GM12878 (cell line): ENCODE data around the gene GSTCD. TPM values are rescaled to one million over a fixed set of nuclear protein-coding genes. Genes with fewer than 3 reads are reported as not detected.
A peak's percentile ranks its signal among the peaks of the same experiment; 100 is the strongest.

Experiments used
- ATAC-seq: fragments of 200-7000 bp; cut with Tn5 transposase; 3 replicates; pipeline ENCODE4 v1.9.1; 2020; ENCODE audit warnings: mild to moderate bottlenecking, moderate library complexity
- BruUV-seq: library from RNA; stranded (reverse); fragments of 400-500 nt; replicated peaks from 2 replicates; lab custom pipeline; 2021; lab: Mats Ljungman, UMichigan
- CTCF ChIA-PET: fragments of 300-600 bp; sonication (Branson Sonifier 250); formaldehyde crosslinking; extraction: SDS; loops from one replicate; lab custom pipeline; 2021; ENCODE audit warnings: inconsistent platforms; lab: Yijun Ruan, JAX
- POLR2A ChIA-PET: fragments of 350-600 bp; formaldehyde crosslinking; extraction: SDS; loops from one replicate; lab custom pipeline; 2021; ENCODE audit warnings: inconsistent platforms; lab: Charles Lee
- RAD21 ChIA-PET: fragments of 300-600 bp; sonication (Branson Sonifier 250); formaldehyde crosslinking; loops from one replicate; lab custom pipeline; 2023; ENCODE audit warnings: antibody characterized with exemption; ENCODE audit not compliant: unreplicated experiment; lab: Charles Lee
- SMC1A ChIA-PET: fragments of 300-600 bp; sonication (Branson Sonifier 250); formaldehyde crosslinking; loops from one replicate; lab custom pipeline; 2023; ENCODE audit not compliant: unreplicated experiment, uncharacterized antibody; lab: Charles Lee
- DNase-seq: peaks from one replicate; pipeline ENCODE4 v3.0.0-alpha.2; 2011; ENCODE audit warnings: low read depth, low spot score
- FAIRE-seq: peaks from 3 replicates; lab custom pipeline; 2011; peaks lifted over from hg19 to GRCh38; lab: Jason Lieb, UNC
- H2AFZ ChIP-seq: 2 replicates; pipeline ENCODE4 v1.6.0; 2011; ENCODE audit warnings: low read depth, low read length, control low read depth; ENCODE audit not compliant: control insufficient read depth
- H3K27ac ChIP-seq: 2 replicates; pipeline ENCODE4 v1.5.1; 2011; ENCODE audit warnings: control low read depth; ENCODE audit not compliant: control insufficient read depth, insufficient read depth
- H3K27me3 ChIP-seq, 2 experiments: replicated peaks in 1 of 2; 2 replicates each; pipeline versions ENCODE4 v1.6.0 to v1.6.1; 2011; ENCODE audit warnings: low read length in 1 of 2; ENCODE audit not compliant: control insufficient read depth in 2 of 2, insufficient read depth in 2 of 2
- H3K36me3 ChIP-seq, 2 experiments: 2 replicates each; pipeline ENCODE4 v1.5.1; 2011; ENCODE audit warnings: low read length in 1 of 2; ENCODE audit not compliant: control insufficient read depth in 2 of 2, insufficient read depth in 2 of 2
- H3K4me1 ChIP-seq: 2 replicates; pipeline ENCODE4 v1.6.1; 2011; ENCODE audit warnings: mild to moderate bottlenecking, low read length, moderate library complexity, mixed read lengths; ENCODE audit not compliant: control insufficient read depth, insufficient read depth
- H3K4me2 ChIP-seq: 2 replicates; pipeline ENCODE4 v1.6.0; 2011; ENCODE audit warnings: control low read depth; ENCODE audit not compliant: control insufficient read depth, insufficient read depth
- H3K4me3 ChIP-seq: fragments of 200-600 bp; sonication (generic); 2 replicates; pipeline ENCODE4 v1.5.1; 2016
- H3K79me2 ChIP-seq: 2 replicates; pipeline ENCODE4 v1.6.0; 2011; ENCODE audit warnings: low read length; ENCODE audit not compliant: control insufficient read depth, insufficient read depth
- H3K9ac ChIP-seq: 2 replicates; pipeline ENCODE4 v1.8.0; 2011; ENCODE audit warnings: low read length, control low read depth, mixed read lengths; ENCODE audit not compliant: control insufficient read depth, insufficient read depth
- H3K9me3 ChIP-seq: replicated peaks from 3 replicates; pipeline ENCODE4 v1.5.1; 2011; ENCODE audit warnings: mild to moderate bottlenecking, low read length; ENCODE audit not compliant: control insufficient read depth, insufficient read depth
- H4K20me1 ChIP-seq: 2 replicates; pipeline ENCODE4 v1.6.0; 2011; ENCODE audit not compliant: control insufficient read depth, insufficient read depth
- BCL11A ChIP-seq: IDR thresholded peaks from 2 replicates; pipeline ENCODE4 v1.6.1; 2011; ENCODE audit warnings: low read depth, low read length
- CBFB ChIP-seq: IDR thresholded peaks from 2 replicates; pipeline ENCODE4 v1.6.1; 2016; ENCODE audit warnings: antibody characterized with exemption, low read depth
- KLF5 ChIP-seq: fragments of 450-650 bp; IDR thresholded peaks from 2 replicates; pipeline ENCODE4 v1.6.1; 2014; ENCODE audit warnings: mild to moderate bottlenecking; ENCODE audit not compliant: partially characterized antibody
- PML ChIP-seq: IDR thresholded peaks from 2 replicates; pipeline ENCODE4 v1.6.1; 2012; ENCODE audit warnings: low read length, inconsistent platforms
- RUNX3 ChIP-seq: IDR thresholded peaks from 2 replicates; pipeline ENCODE4 v1.6.1; 2012; ENCODE audit warnings: low read length, inconsistent platforms
- TARDBP ChIP-seq: IDR thresholded peaks from 2 replicates; pipeline ENCODE4 v1.6.1; 2016; ENCODE audit warnings: borderline replicate concordance
- WGBS: methylation state at CpG from one replicate; pipeline ENCODE4 v1.1.6; 2016; ENCODE audit warnings: low lambda C conversion rate; ENCODE audit not compliant: insufficient replicate concordance, insufficient coverage; ENCODE audit errors: missing lambda C conversion rate; 5-methylcytosine and 5-hydroxymethylcytosine counted together
- in situ Hi-C: fragments of 300-500 bp; cut with MboI; formaldehyde crosslinking; loops from 9 replicates; pipeline ENCODE4 v1.14.3; 2018; ENCODE audit warnings: mixed read lengths
- intact Hi-C: fragments of 100-400 bp; cut with micrococcal nuclease; formaldehyde crosslinking; loops from one replicate; pipeline ENCODE4 v1.14.2; 2022; ENCODE audit not compliant: unreplicated experiment
- polyA plus RNA-seq, 11 experiments: library from polyadenylated mRNA; depleted of rRNA in 4 of 11; unstranded in 6 of 11; stranded (reverse) in 5 of 11; fragments of >200 nt; fragmentation: Nextera tagmentation in 4 of 11; fragmentation: Illumina TruSeq in 1 of 11; extraction: Ambion mirVana in 4 of 11; extraction: Trizol in 1 of 11; gene quantifications; 1 replicate in 1 of 11; 2 replicates in 10 of 11; pipeline versions ENCODE4 v1.2.1 to v1.2.3, GENCODE V29; 2011 to 2016; ENCODE audit warnings: inconsistent platforms in 2 of 11, missing spikeins in 2 of 11, low read depth in 1 of 11
- total RNA-seq, 4 experiments: library from RNA; depleted of rRNA in 3 of 4; stranded (reverse); fragments of >200 nt in 3 of 4; fragmentation: Illumina TruSeq in 1 of 4; extraction: Trizol in 1 of 4; gene quantifications; 2 replicates each; pipeline versions ENCODE4 v1.2.1 to v1.2.3, GENCODE V29; 2013 to 2021

GSTCD gene
- total and polyA plus RNA-seq, 10 of the 15 experiments (the other 5 are each of a cell fraction or from before 2014, with no cell fraction given), result 4.3 to 28.4 (median 14.1) TPM

GRCh38 chr4:105896461-105896942 lies 187.9 kb downstream of the GSTCD start:
- no TSS peak for BruUV-seq
- peak overlapping the region; percentile 76 for H3K27ac ChIP-seq
- TF ChIP-seq KLF5 (no peak), BCL11A (no peak), RUNX3 (0 out of 2 replicates have a peak, but pooled peaks have one; percentile 5), TARDBP (0 out of 2 replicates have a peak, but pooled peaks have one; percentile 23), CBFB (0 out of 2 replicates have a peak, but pooled peaks have one; percentile 5), PML (0 out of 2 replicates have a peak, but pooled peaks have one; percentile 61)
- TF ChIP-seq, all 136 proteins: peak for 4
- no peak for DNase-seq
- SMC1A ChIA-PET, result no interaction called here
- H3K4me3 ChIP-seq, result peak overlapping the region; percentile 75
- RAD21 ChIA-PET, result interaction anchor here (0.5 kb wide), 1 partner anchor 186 kb away, joined by 4 read pairs; no protein-coding TSS in a partner anchor
- CTCF ChIA-PET, result no interaction called here
- FAIRE-seq, result no peak
- peaks cover 3 to 8% of the 10 kb centered on the region in 2 experiments for H3K27me3 ChIP-seq
- intact Hi-C loops (no loop called here), in situ Hi-C loops (no loop called here)
- H3K36me3 ChIP-seq, result peaks cover 0 to 3% of the 10 kb centered on the region in 2 experiments; a peak in 1 of 4 replicates
- no peaks in the 10 kb centered on the region for H3K9me3 ChIP-seq
- peak overlapping the region; percentile 80 for H3K9ac ChIP-seq
- peaks cover 9% of the 10 kb centered on the region for H3K79me2 ChIP-seq
- H3K4me2 ChIP-seq, result peak overlapping the region; percentile 97
- under 1% methylated on average over 20 of the region's 22 CpGs for WGBS
- H4K20me1 ChIP-seq, result no peaks in the 10 kb centered on the region
- POLR2A ChIA-PET, result interaction anchor here (0.6 to 1.3 kb wide), 2 partner anchors 26 to 1100 kb away, joined by 3 read pairs; no protein-coding TSS in a partner anchor
- ATAC-seq, result peak; percentile 19; the same call in 2 of the 3 replicates
- peaks cover 10% of the 10 kb centered on the region for H3K4me1 ChIP-seq
- H2AFZ ChIP-seq, result peak overlapping the region; percentile 80

Other genes with a start within 250 kb of the GSTCD start
- gene PPA2, start 234.7 kb upstream of the GSTCD start, total RNA-seq (2014; rRNA removed), result 118 and 136 TPM in 2 replicates
- gene PPA2, start 234.7 kb upstream of the GSTCD start, total RNA-seq (2014; rRNA removed; fragmentation: Illumina TruSeq; extraction: Trizol), result 94.8 and 96.9 TPM in 2 replicates
- gene PPA2, start 234.7 kb upstream of the GSTCD start, total RNA-seq (2021), result 127 and 128 TPM in 2 replicates
- 138 and 219 TPM in 2 replicates for gene PPA2, start 234.7 kb upstream of the GSTCD start, polyA plus RNA-seq (2011; rRNA removed)
- 93.8 and 125 TPM in 2 replicates for gene PPA2, start 234.7 kb upstream of the GSTCD start, polyA plus RNA-seq (2014; fragmentation: Illumina TruSeq; extraction: Trizol)
- gene PPA2, start 234.7 kb upstream of the GSTCD start, polyA plus RNA-seq (2014; fragmentation: Nextera tagmentation; extraction: Ambion mirVana), result 100 to 1,000 TPM; 196 to 205 TPM
- gene PPA2, start 234.7 kb upstream of the GSTCD start, polyA plus RNA-seq (2014; rRNA removed), result 121 and 153 TPM in 2 replicates
- 100 to 1,000 TPM; 286 to 293 TPM for gene PPA2, start 234.7 kb upstream of the GSTCD start, polyA plus RNA-seq (2016; fragmentation: Nextera tagmentation; extraction: Ambion mirVana)
- gene ARHGEF38, start 156.2 kb upstream of the GSTCD start, total RNA-seq (2014; rRNA removed), result under 0.01 and 0.11 TPM in 2 replicates
- gene ARHGEF38, start 156.2 kb upstream of the GSTCD start, total RNA-seq (2014; rRNA removed; fragmentation: Illumina TruSeq; extraction: Trizol), result 0.05 TPM in 1 of 2 replicates, not detected in the other
- not detected in 2 replicates for gene ARHGEF38, start 156.2 kb upstream of the GSTCD start, total RNA-seq (2021)
- 0.01 TPM in 2 replicates for gene ARHGEF38, start 156.2 kb upstream of the GSTCD start, polyA plus RNA-seq (2011; rRNA removed)
- gene ARHGEF38, start 156.2 kb upstream of the GSTCD start, polyA plus RNA-seq (2014; fragmentation: Illumina TruSeq; extraction: Trizol), result 0.01 TPM in 1 of 2 replicates, not detected in the other
- under 1 TPM; 0.08 to 0.09 TPM for gene ARHGEF38, start 156.2 kb upstream of the GSTCD start, polyA plus RNA-seq (2014; fragmentation: Nextera tagmentation; extraction: Ambion mirVana)
- gene ARHGEF38, start 156.2 kb upstream of the GSTCD start, polyA plus RNA-seq (2014; rRNA removed), result 0.04 and 0.09 TPM in 2 replicates
- gene ARHGEF38, start 156.2 kb upstream of the GSTCD start, polyA plus RNA-seq (2016; fragmentation: Nextera tagmentation; extraction: Ambion mirVana), result 1 to 10 TPM in 1 of 2 experiments, under 1 TPM in 1; 0.48 to 1.1 TPM
- 29.6 and 30.5 TPM in 2 replicates for gene INTS12, start 95 bp upstream of the GSTCD start, total RNA-seq (2014; rRNA removed)
- gene INTS12, start 95 bp upstream of the GSTCD start, total RNA-seq (2014; rRNA removed; fragmentation: Illumina TruSeq; extraction: Trizol), result 28.8 and 29.4 TPM in 2 replicates
- 23.7 and 24.2 TPM in 2 replicates for gene INTS12, start 95 bp upstream of the GSTCD start, total RNA-seq (2021)
- 41.0 and 46.9 TPM in 2 replicates for gene INTS12, start 95 bp upstream of the GSTCD start, polyA plus RNA-seq (2011; rRNA removed)
- 52.4 and 55.8 TPM in 2 replicates for gene INTS12, start 95 bp upstream of the GSTCD start, polyA plus RNA-seq (2014; fragmentation: Illumina TruSeq; extraction: Trizol)
- 10 to 100 TPM; 40.4 to 43.9 TPM for gene INTS12, start 95 bp upstream of the GSTCD start, polyA plus RNA-seq (2014; fragmentation: Nextera tagmentation; extraction: Ambion mirVana)
- 28.3 and 34.9 TPM in 2 replicates for gene INTS12, start 95 bp upstream of the GSTCD start, polyA plus RNA-seq (2014; rRNA removed)
- 10 to 100 TPM; 34.2 to 39.6 TPM for gene INTS12, start 95 bp upstream of the GSTCD start, polyA plus RNA-seq (2016; fragmentation: Nextera tagmentation; extraction: Ambion mirVana)
- 51.4 and 61.6 TPM in 2 replicates for gene NPNT, start 186.7 kb downstream of the GSTCD start, total RNA-seq (2014; rRNA removed)
- 57.1 and 61.8 TPM in 2 replicates for gene NPNT, start 186.7 kb downstream of the GSTCD start, total RNA-seq (2014; rRNA removed; fragmentation: Illumina TruSeq; extraction: Trizol)
- gene NPNT, start 186.7 kb downstream of the GSTCD start, total RNA-seq (2021), result 58.8 and 66.3 TPM in 2 replicates
- 0.14 and 0.18 TPM in 2 replicates for gene NPNT, start 186.7 kb downstream of the GSTCD start, polyA plus RNA-seq (2011; rRNA removed)
- gene NPNT, start 186.7 kb downstream of the GSTCD start, polyA plus RNA-seq (2014; fragmentation: Illumina TruSeq; extraction: Trizol), result 56.8 and 86.4 TPM in 2 replicates
- gene NPNT, start 186.7 kb downstream of the GSTCD start, polyA plus RNA-seq (2014; fragmentation: Nextera tagmentation; extraction: Ambion mirVana), result 10 to 100 TPM; 31.9 to 38.3 TPM
- 42.6 and 47.0 TPM in 2 replicates for gene NPNT, start 186.7 kb downstream of the GSTCD start, polyA plus RNA-seq (2014; rRNA removed)
- gene NPNT, start 186.7 kb downstream of the GSTCD start, polyA plus RNA-seq (2016; fragmentation: Nextera tagmentation; extraction: Ambion mirVana), result 10 to 100 TPM; 65.6 to 70.5 TPM